ENCODE measurements around the gene AGAP3.

Gene AGAP3

DNA sequence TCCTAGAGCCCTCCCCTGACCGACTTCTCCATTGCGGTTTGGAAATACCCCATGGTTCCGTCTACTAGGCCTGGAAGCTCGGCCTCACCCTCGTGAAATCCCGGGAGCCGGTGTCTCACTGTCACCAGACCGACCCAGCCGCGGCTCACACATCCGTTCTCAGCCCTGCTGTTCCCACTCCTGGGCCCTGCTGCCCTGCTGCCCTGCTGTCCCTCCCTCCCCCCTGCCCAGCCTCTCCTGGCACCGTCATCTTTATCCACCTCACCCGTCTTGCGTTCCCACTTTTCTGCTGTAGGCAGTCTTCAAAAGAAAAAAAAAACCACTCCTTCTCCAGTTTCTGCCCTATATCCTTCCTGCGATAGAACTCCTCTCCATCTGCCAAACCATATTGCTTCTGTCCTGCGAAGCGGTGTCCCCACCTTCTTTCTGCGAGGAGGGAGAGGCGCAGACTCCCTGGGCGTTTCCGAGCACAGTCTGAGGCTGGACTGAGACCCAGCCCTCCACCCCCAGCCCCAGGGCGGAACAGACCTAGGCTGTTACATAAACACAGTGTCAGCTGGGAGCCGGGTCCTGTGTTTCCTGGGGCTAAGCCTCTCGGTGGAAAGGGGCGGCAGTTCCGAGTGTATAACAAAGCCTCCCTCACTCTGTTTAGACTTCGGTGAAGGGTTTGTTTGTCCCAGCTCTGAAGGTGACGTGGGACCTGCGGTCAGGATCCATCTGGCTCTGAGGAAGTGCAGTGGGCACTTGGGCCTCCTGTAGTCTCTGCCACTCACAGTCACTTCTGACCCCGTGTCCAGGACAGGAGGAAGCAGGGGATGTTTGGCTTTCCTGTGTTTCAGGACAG is 2.8 kb downstream of the AGAP3 start:
- DNase-seq = no peak

- no peak for DNase-seq
Observed at GRCh38 chr7:151089893-151090730, 3.8 kb downstream of the AGAP3 start.

DNA sequence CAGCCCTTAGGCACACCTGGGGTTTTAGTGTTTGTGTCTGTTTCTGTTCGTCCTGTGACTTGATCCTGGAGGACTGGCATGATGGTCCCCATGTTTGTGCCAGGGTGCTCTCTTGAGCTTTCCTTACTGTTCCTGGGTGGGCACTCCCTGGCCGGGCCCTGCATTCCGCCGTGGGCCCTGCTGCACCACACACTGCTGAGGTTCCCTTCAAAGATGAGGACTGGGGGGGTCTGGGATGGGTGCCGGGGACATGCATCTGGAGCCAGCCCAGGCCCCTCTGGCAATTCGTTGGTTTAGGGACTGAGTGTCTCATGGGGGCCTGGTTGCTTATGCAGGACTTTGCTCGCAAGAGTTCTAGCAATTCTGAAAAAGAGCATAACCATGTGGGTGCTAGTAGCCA is 4.7 kb downstream of the AGAP3 start:
- no peak for DNase-seq

DNA sequence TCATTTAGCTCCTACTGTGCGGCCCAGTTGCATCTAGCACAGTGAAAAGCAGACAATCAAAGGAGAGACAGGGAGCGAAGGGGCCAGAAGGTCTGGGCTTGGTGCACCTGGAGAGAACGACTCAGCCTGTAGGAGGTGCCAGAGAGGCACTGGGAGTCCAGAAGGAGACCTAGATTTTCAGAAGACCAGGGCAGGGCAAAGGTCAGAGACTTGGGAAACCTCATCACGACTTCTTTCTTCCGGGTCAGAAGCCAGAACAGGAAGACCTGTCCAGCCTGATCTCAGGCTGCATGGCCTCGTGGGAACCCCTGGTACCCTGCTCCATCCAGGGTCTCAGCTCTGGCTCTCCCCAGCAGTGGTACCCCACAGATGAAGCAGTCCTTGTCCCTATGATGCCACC is 5.2 kb downstream of the AGAP3 start:
- DNase-seq = no peak

GRCh38 chr7:151091988-151092387 is 5.7 kb downstream of the AGAP3 start:
- DNase-seq = no peak

- no peak for DNase-seq
Observed at GRCh38 chr7:151093748-151094147, 7.5 kb downstream of the AGAP3 start.

GRCh38 chr7:151094675-151095074 is 8.4 kb downstream of the AGAP3 start:
- DNase-seq = no peak

- DNase-seq = no peak
Observed at GRCh38 chr7:151095123-151095797, 9.0 kb downstream of the AGAP3 start.

GRCh38 chr7:151095828-151096475 is 9.7 kb downstream of the AGAP3 start:
- DNase-seq = no peak

DNA sequence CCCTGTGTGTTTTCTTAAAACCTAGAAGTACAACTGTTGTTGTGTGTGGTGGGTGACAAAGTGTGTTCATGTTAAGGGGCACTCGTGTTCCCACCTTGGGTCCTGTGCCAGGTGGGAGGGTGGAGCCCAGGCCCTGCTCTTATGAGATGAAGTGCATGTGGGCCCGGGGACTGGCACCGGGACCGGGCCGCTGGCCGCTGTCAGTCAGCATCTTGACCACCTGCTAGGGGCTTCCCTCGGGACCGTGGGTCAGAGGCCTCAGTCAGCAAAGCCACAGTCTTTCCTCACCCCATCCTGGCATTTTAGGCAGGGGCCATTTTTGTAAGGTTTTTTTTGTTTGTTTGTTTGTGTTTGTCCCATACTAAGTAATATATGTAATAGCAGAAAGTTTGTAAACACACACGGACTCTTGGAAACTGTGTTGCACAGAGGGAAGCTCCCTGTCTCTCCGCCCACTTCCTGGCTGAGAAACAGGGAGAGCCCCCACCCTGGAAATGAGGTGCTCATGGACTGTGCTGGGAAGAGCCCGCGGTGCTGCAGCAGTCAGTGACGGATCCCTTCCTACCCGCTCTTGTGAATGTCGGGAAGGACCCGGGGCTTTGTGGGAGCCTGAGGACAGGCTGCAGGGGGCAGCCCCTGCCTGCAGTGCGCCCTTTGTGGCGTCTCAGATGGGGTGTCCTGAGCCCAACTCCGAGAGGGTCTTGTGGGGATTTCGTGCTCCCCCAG is 13.4 kb downstream of the AGAP3 start:
- DNase-seq = no peak

GRCh38 chr7:151100921-151101320 is 14.6 kb downstream of the AGAP3 start:
- DNase-seq = no peak

DNA sequence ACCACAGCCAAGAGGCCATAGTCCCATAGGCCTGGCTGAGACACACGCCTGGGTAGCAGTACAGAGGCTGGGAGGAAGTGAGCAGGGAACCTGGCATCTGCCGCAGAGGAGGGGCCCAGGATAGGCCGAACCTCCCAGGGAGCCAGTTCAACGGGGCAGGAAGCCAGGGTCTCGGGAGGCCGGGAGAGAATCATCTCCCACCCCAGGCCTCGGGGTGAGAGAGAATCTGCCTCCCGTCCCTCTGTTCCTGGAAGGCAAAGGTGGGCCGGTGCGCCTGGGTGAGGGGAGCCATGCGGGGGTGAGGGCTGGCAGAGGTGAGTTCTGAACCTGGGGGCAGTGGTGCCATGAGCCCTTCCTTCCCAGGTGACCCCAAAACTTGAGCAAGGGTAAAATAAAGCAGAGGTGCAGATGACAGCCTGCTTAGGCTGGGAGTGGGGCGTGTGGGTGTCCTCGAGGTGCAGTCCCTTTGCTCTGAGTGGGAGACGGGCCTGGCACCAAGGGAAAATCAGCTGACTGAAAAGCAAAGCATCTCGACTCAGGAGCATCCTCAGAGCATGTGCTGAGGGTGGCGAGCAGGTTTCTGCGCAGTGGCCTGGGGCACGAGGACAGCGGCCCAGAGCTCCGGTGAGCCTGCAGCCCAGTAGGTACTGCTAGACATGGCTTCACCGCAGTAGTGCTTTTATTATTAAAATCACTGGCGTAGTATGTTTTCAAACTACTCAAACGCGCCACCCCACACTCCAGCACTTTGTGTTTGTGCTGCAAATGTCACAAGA is 15.5 kb downstream of the AGAP3 start:
- DNase-seq = no peak

- no peak for DNase-seq
Observed at GRCh38 chr7:151102991-151103390, 16.7 kb downstream of the AGAP3 start.

GRCh38 chr7:151103973-151104372 is 17.7 kb downstream of the AGAP3 start:
- DNase-seq = no peak

DNA sequence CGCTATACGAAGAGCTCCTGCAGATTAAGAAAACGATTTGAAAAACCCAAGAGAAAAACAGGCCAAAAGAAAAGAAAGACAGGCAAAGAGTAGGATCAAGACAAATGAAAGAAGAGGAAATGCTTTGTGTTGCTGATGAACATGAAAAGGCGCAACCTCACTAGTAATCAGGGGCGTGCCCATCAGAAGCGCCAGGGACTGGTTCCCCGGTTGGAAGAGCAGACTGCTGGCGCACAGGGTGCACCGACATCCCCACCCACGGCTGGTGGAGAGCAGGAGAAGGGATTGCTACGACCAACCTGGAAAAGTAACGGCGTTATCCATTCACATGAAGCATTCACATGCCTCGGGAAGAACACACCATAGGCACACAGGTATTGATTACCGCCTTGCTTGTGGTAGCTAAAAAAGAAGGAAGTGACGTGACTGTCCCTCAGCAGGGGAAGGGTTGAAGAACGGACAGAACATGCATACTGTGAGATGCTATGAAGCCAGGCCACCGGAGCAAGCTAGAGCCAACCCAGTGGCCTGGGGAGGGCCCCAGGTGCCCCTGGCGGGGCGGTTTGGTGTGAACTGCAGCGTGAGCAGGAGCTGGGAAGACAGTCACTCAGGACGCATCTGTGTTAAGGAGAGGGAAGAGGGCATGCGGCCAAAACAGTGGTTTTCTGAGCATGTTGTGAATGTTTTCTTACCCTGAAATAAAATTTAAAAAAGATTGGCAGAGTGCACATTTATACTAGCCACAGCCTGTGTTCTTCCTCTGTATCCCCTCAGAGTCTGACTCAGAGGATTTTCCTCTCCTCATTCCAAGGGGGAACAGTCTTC is 18.3 kb downstream of the AGAP3 start:
- no peak for DNase-seq

- no peak for DNase-seq
Observed at GRCh38 chr7:151107882-151108281, 21.6 kb downstream of the AGAP3 start.

DNA sequence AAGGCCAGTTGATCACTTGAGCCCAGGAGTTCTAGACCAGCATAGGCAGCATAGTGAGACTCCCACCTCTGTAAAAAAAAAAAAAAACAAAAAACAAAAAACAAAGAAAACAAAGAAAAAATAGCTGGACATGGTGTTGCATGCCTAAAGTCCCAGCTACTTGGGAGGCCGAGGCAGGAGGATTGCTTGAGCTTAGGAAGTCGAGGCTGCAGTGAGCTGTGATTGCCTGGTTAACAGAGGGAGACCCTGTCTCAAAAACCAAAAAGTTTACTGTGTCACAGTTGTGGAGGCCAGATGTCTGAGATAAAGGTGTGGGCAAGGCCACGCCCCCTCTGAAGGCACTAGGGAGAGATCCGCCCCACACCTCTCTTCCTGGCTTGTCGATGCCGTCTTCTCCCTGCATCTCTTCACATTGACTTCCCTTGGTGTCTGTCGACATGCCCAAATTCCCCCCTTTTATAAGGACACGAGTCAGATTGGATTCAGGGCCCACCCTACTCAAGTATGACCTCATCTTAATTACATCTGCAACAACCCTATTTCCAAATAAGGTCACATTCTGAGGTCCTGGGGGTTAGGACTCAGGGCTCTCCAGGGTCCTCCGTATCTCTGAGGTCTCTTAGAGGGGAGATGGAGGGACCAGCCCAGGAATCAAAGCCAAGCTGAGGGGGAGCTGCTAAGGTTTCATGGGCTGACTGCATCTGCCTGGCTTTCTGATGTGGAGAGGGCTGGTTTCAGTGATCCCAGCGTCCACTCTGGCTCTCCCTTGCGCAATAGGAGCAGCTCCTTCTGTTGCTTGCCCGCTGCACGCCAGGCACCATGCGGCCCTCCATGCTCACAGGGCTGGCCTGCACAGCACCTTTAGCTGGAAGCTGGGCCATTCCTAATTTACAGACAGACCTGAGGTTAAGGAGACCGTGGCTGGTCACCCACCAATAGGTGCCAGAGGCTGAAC is 23.1 kb downstream of the AGAP3 start:
- DNase-seq = no peak

GRCh38 chr7:151110236-151110940 is 24.1 kb downstream of the AGAP3 start:
- no peak for DNase-seq

Measured in NCI-H146 (cell line).